IPS-18a (cell line): Measurements from ENCODE around the gene RARS2.

Experiments used
- H3K27ac ChIP-seq: one replicate; pipeline ENCODE4 v1.5.1; 2013; ENCODE audit warnings: low read length
- H3K27me3 ChIP-seq: one replicate; pipeline ENCODE4 v1.6.1; 2013; ENCODE audit warnings: mild to moderate bottlenecking, low read length; ENCODE audit not compliant: control insufficient read depth, insufficient read depth
- H3K36me3 ChIP-seq: one replicate; pipeline ENCODE4 v1.6.1; 2013; ENCODE audit warnings: low read depth, low read length; ENCODE audit not compliant: control insufficient read depth
- H3K4me1 ChIP-seq: one replicate; pipeline ENCODE4 v1.6.1; 2013; ENCODE audit warnings: low read depth, low read length; ENCODE audit not compliant: control insufficient read depth
- H3K4me3 ChIP-seq: one replicate; pipeline ENCODE4 v1.5.1; 2013; ENCODE audit warnings: low read length
- H3K9ac ChIP-seq: one replicate; pipeline ENCODE4 v1.6.1; 2013; ENCODE audit warnings: mild to moderate bottlenecking, low read length, moderate library complexity
- H3K9me3 ChIP-seq: one replicate; pipeline ENCODE4 v1.6.1; 2013; ENCODE audit warnings: low read depth, low read length; ENCODE audit not compliant: control insufficient read depth

Gene RARS2

DNA sequence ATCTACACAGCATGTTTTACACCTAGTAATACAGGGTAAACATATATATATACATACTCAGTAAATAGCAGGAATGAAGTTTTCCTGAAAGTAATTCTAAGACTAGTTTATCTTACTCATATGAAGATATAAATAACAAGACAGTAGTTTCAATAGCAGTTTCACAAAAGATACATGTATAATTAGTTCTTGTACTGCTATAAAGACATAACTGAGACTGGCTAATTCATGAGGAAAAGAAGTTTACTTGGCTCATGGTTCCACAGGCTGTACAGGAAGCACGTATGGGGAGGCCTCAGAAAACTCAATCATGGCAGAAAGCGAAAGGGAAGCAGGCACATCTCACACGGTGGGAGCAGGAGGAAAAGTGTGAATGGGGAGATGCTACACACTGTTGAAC is 16.9 kb downstream of the RARS2 start:
- Histone ChIP-seq H3K36me3 (peaks cover 14% of the 10 kb centered on the region), H3K27ac (no peak overlapping the region), H3K27me3 (no peaks in the 10 kb centered on the region), H3K9me3 (no peaks in the 10 kb centered on the region), H3K9ac (no peak overlapping the region), H3K4me3 (no peak overlapping the region), H3K4me1 (peaks cover 3% of the 10 kb centered on the region)

DNA sequence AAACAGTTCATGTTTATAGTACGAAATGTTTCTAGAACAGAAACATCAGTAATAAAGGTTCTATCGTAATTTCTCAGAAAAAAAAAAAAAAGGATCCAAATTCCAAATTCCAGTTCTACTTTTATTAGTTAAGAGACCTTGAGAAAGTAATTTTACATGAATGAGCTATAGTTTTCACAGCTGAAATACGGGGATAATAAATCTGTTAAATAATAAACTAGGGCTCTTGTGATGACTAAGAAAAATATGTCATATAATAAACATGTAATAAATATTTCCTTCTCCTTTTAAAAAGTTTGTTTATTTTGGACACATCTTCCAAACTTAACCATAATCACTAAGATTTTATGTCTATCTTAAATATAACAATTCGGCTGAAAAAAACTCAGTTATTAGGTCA is 17.8 kb downstream of the RARS2 start:
- Histone ChIP-seq H3K9ac (no peak overlapping the region), H3K36me3 (peaks cover 7% of the 10 kb centered on the region), H3K4me3 (no peak overlapping the region), H3K27me3 (no peaks in the 10 kb centered on the region), H3K9me3 (no peaks in the 10 kb centered on the region), H3K4me1 (peaks cover 3% of the 10 kb centered on the region), H3K27ac (no peak overlapping the region)

DNA sequence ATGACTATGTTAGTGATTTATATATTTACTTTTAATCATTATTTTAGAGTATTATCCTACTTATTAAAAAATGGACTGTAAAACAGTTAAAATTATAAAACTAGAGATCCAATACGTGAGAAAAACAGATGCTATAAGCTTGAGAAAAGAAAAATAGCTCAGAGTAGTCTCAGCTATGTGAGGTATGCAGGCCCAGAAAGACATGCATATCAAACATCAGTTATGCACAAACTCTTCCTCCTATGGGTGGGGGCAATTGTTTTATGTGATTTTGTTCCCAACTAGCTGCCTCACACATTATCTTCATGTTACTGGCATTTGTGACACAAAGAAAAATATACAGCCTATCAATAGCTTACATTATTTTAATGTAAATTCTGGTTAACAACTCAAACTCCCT is 28.8 kb downstream of the RARS2 start:
- Histone ChIP-seq H3K36me3 (peaks cover 37% of the 10 kb centered on the region), H3K4me3 (no peak overlapping the region), H3K27me3 (no peaks in the 10 kb centered on the region), H3K27ac (no peak overlapping the region), H3K9me3 (no peaks in the 10 kb centered on the region), H3K4me1 (no peaks in the 10 kb centered on the region), H3K9ac (no peak overlapping the region)

DNA sequence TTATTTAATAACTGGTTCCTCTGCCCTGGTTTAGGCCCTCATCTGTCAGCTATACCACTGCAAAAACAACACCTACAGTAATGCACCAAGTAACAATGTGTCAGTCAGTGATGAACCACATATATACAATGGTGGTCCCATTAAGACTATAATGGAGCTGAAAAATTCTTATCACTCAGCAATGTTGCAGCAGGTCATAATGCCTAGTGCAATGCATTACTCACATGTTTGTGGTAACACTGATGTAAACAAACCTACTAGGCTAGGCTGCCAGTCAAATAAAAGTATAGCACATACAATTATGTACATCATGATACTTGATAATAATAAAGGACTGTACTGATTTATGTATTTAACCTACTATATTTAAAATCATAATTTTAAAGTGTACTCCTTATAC is 31.3 kb downstream of the RARS2 start:
- no peaks in the 10 kb centered on the region for H3K27me3 ChIP-seq
- H3K9ac ChIP-seq: no peak overlapping the region
- no peak overlapping the region for H3K27ac ChIP-seq
- H3K4me3 ChIP-seq: no peak overlapping the region
- H3K4me1 ChIP-seq: no peaks in the 10 kb centered on the region
- H3K9me3 ChIP-seq: no peaks in the 10 kb centered on the region
- H3K36me3 ChIP-seq: peaks cover 44% of the 10 kb centered on the region

DNA sequence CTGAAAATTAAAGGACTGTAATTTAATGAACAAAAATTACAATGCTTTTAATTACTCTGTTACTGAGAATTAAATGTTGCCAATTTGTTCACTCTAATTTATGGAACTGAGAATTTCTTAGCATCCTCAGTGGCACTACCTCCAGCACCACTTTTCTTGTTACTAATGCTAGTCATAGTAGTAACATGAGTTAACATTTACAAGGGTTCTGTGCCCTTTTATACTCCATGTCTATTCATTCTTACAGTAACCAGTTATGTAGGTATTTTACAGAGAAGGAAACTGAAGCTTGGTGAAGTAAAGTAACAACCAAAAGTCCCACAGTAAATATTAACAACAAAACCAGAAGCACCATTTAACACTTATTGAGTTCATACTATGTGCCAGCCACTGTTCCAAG is 34.3 kb downstream of the RARS2 start:
- Histone ChIP-seq H3K4me3 (no peak overlapping the region), H3K9me3 (no peaks in the 10 kb centered on the region), H3K9ac (no peak overlapping the region), H3K4me1 (no peaks in the 10 kb centered on the region), H3K36me3 (peaks cover 35% of the 10 kb centered on the region), H3K27ac (no peak overlapping the region), H3K27me3 (no peaks in the 10 kb centered on the region)

DNA sequence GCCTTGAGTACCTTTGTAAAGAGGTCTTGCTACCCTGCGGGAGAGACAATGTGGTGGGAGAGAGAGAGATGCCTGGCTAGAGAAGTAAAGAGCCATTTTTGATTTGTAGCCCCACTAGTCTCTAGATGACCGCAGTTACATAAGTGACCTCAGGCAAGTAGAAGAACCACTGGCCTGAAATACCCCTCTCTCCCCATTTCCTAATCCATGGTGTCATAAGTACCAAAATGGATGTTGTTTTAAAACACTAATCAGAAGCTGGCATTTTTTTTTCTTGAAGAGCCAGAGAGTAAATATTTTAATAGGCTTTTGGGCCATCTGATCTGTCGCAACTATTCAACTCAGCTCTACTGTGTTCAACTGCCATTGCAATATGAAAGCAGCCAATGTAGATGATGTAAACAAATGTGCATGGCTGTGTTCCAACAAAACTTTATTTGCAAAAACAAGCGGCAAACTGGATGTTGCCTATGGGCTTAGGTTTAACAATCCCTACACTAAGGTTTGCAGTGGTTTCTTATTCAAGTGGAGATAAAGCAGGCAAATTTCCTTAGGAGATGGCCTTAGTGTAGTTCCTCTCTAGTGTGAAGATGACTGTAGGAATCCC is 36.5 kb downstream of the RARS2 start:
- Histone ChIP-seq H3K27me3 (no peaks in the 10 kb centered on the region), H3K9me3 (no peaks in the 10 kb centered on the region), H3K4me1 (no peaks in the 10 kb centered on the region), H3K36me3 (peaks cover 33% of the 10 kb centered on the region), H3K4me3 (no peak overlapping the region), H3K9ac (no peak overlapping the region), H3K27ac (no peak overlapping the region)

DNA sequence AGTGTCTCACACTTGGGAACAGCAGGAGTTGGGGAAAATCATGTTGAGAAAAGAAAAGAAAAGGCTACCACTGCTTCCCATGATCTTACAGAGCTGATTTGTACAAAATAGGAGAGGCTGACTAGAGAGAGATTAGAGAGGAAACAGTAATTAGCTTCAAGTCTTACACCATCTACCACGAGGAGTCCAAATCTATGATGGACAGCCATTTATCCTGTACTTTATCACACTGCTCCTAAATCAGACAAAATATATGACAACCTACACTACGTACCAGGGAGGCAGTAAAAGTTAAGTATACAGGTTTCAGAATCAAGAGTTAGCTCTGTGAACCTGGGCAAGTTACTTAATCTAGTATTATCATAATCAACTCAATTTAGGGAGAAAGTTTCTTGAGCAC is 38.0 kb downstream of the RARS2 start:
- Histone ChIP-seq H3K27me3 (no peaks in the 10 kb centered on the region), H3K36me3 (peaks cover 35% of the 10 kb centered on the region), H3K27ac (no peak overlapping the region), H3K9me3 (no peaks in the 10 kb centered on the region), H3K9ac (no peak overlapping the region), H3K4me1 (no peaks in the 10 kb centered on the region), H3K4me3 (no peak overlapping the region)

DNA sequence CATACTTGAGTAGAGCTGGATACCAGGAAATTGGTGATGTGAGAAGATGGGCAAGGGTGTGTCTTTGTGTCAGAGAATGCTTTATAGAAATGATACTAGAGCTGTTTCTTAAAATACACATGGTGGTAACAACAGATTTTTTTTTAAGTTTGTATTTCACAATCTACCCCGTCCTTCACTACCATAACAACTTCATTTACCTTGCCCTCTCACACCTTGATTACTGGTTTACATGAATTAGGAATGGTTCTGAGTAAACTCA is 45.4 kb downstream of the RARS2 start:
- peaks cover 43% of the 10 kb centered on the region for H3K36me3 ChIP-seq
- H3K4me3 ChIP-seq: no peak overlapping the region
- no peaks in the 10 kb centered on the region for H3K4me1 ChIP-seq
- no peak overlapping the region for H3K27ac ChIP-seq
- no peaks in the 10 kb centered on the region for H3K27me3 ChIP-seq
- H3K9me3 ChIP-seq: peaks cover 4% of the 10 kb centered on the region
- no peak overlapping the region for H3K9ac ChIP-seq

DNA sequence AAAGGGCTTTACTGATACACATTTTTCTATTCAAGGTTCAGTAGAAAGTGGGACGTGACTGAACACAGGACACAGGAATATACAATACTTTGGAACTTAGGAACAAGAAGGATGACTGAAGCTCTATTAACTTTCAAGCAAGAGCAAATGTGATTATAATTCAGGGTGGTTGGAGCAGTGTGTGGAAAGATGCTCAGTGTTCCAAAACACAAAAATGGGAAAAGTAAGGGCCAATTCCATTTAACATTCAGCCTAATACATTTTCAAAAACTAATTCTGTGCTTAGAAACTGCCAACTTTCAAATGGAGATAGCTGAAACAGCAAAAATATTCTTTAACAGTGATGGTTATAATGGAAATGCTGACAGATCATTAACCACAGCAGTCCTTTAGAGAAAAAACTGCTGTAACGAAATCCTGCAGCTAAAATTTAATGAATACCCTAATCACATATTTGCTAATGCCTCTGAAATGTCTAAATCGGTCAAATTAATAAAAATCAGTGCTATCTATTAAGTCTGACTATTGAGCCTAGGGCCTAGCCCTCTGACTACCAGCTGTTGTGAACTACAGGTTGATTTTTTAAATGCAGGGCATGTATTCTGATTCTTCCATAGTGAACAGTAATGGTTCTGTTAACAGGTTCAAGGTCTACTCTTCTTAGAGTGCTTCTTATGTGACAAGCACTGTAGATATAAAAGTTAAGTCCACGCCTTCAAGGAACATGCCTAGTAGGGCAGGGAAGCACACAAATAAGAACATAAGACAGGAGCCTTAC is 45.9 kb downstream of the RARS2 start:
- Histone ChIP-seq H3K4me1 (no peaks in the 10 kb centered on the region), H3K27me3 (no peaks in the 10 kb centered on the region), H3K36me3 (peaks cover 47% of the 10 kb centered on the region), H3K9ac (no peak overlapping the region), H3K9me3 (peaks cover 4% of the 10 kb centered on the region), H3K27ac (no peak overlapping the region), H3K4me3 (no peak overlapping the region)

DNA sequence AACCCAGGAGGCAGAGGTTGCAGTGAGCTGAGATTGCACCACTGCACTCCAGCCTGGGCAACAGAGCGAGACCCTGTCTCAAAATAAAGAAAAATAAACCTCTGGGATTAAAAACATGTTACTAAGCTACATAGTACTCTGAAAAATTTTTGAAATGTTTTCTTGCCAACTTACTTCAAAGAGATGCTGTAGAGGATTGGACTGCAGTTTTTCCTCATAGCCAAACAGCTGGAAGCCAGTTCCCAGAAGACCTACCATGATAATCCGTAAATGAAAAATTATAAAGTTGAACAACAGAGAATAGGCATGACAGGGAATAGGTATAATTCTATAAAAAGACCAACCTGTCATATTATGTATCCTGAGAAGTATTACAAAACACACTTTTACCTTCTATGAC is 48.0 kb downstream of the RARS2 start:
- no peaks in the 10 kb centered on the region for H3K27me3 ChIP-seq
- H3K9me3 ChIP-seq: peaks cover 4% of the 10 kb centered on the region
- H3K36me3 ChIP-seq: peaks cover 41% of the 10 kb centered on the region
- H3K4me1 ChIP-seq: no peaks in the 10 kb centered on the region
- no peak overlapping the region for H3K9ac ChIP-seq
- H3K4me3 ChIP-seq: no peak overlapping the region
- H3K27ac ChIP-seq: no peak overlapping the region

DNA sequence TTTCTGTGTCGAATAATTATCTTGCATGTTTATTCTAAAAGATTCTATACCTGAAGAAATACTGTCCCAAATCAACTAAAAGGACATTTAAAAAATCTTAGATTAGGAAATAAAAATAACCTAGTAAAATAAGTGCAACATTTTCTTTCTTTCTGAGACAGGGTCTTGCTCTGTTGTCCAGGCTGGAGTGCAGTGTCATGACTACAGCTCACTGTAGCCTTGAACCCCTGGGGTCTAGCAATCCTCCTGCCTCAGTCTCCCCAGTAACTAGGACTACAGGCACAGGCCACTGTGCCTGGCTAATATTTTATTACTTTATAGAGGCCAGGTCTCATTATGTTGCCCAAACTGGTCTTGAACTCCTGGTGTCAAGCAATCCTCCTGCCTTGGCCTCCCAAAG is 48.7 kb downstream of the RARS2 start:
- no peak overlapping the region for H3K4me3 ChIP-seq

DNA sequence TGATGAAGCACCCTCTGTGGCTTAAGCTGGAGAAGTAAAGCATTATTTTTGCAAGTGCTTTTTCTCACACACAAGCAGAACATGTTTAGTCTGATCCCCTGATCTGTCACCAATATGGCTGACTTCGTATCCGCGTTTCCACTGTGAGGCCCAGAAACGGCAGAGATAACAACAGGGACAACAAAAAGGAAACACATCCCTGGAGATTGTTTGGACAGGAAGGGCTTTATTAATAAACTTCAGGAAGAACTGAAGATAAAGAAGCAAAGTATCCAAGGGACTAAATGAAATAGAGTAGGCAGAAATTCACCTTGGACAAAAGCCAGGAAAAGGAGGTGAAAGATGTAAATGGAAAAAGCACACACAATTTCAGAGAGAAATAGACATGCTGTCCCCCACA is 49.2 kb downstream of the RARS2 start:
- Histone ChIP-seq H3K4me3 (no peak overlapping the region), H3K27me3 (no peaks in the 10 kb centered on the region), H3K4me1 (no peaks in the 10 kb centered on the region), H3K9ac (no peak overlapping the region), H3K36me3 (peaks cover 40% of the 10 kb centered on the region), H3K27ac (no peak overlapping the region), H3K9me3 (peaks cover 4% of the 10 kb centered on the region)

More for the DNA sequence above, 48.7 kb downstream of the RARS2 start:
- Histone ChIP-seq H3K27ac (no peak overlapping the region), H3K9ac (no peak overlapping the region), H3K27me3 (no peaks in the 10 kb centered on the region), H3K9me3 (peaks cover 4% of the 10 kb centered on the region), H3K36me3 (peaks cover 41% of the 10 kb centered on the region), H3K4me1 (no peaks in the 10 kb centered on the region)
